Keratinocyte (primary cell): ENCODE measurements around the gene FBXL5.

Experiments
- CTCF ChIP-seq, 3 experiments: IDR thresholded peaks in 1 of 3; conservative IDR thresholded peaks in 1 of 3; optimal IDR thresholded peaks in 1 of 3; 2 replicates in 2 of 3; 3 replicates in 1 of 3; pipeline versions ENCODE3 to v1.5.1; 2011; ENCODE audit warnings: low read length in 3 of 3, mild to moderate bottlenecking in 3 of 3, moderate library complexity in 2 of 3, control low read depth in 1 of 3, inconsistent platforms in 1 of 3; ENCODE audit not compliant: insufficient read depth in 2 of 3; ENCODE audit errors: extremely low read depth in 1 of 3
- EZH2 ChIP-seq: IDR thresholded peaks from one replicate; pipeline ENCODE4 v1.6.1; 2012; ENCODE audit warnings: inconsistent platforms, mild to moderate bottlenecking, low read length, moderate library complexity

- TF ChIP-seq CTCF (optimal IDR thresholded peaks at IDR 0.05 in 1 of 3, IDR thresholded peaks at IDR 0.05 in 1 of 3, conservative IDR thresholded peaks at IDR 0.05 in 1 of 3; ENCODE audit: extremely low read depth in 1 of 3, insufficient read depth in 2 of 3, low read length in 3 of 3), result no peak
- no peak for TF ChIP-seq EZH2
These were observed 67.5 kb downstream of the FBXL5 start for GRCh38 chr4:15587649-15588048.
